Activated naive CD8-positive, alpha-beta T cell treated with anti-CD3 and anti-CD28 coated beads for 36 hours (primary cell): ENCODE results near the gene IER5L. TPM values are rescaled to one million over a fixed set of nuclear protein-coding genes. Genes with fewer than 3 reads are reported as not detected.
A peak's percentile ranks its signal among the peaks of the same experiment; 100 is the strongest.

Source experiments
- DNase-seq: peaks from one replicate; pipeline ENCODE4 v3.0.0; 2021
- H3K27ac Mint-ChIP-seq: one replicate; pipeline ENCODE4 v1.8.0; 2022; ENCODE audit warnings: mild to moderate bottlenecking, moderate library complexity, mixed read lengths
- H3K27me3 Mint-ChIP-seq: one replicate; pipeline ENCODE4 v1.8.0; 2022; ENCODE audit warnings: mild to moderate bottlenecking, mixed read lengths
- H3K36me3 Mint-ChIP-seq: one replicate; pipeline ENCODE4 v1.8.0; 2021; ENCODE audit warnings: mild to moderate bottlenecking, mixed read lengths
- H3K4me1 Mint-ChIP-seq: one replicate; pipeline ENCODE4 v1.8.0; 2021; ENCODE audit warnings: mixed read lengths
- H3K4me3 Mint-ChIP-seq: one replicate; pipeline ENCODE4 v1.8.0; 2022; ENCODE audit warnings: mild to moderate bottlenecking, moderate library complexity, mixed read lengths
- H3K9me3 Mint-ChIP-seq: one replicate; pipeline ENCODE4 v1.8.0; 2022; ENCODE audit warnings: mixed read lengths
- total RNA-seq, 2 experiments: library from RNA; stranded (reverse); gene quantifications; one replicate each; pipeline ENCODE4 v1.2.3, GENCODE V29; 2021

IER5L gene
- total RNA-seq, 2 experiments from 2014 or later: 1.1 to 1.2 TPM

DNA sequence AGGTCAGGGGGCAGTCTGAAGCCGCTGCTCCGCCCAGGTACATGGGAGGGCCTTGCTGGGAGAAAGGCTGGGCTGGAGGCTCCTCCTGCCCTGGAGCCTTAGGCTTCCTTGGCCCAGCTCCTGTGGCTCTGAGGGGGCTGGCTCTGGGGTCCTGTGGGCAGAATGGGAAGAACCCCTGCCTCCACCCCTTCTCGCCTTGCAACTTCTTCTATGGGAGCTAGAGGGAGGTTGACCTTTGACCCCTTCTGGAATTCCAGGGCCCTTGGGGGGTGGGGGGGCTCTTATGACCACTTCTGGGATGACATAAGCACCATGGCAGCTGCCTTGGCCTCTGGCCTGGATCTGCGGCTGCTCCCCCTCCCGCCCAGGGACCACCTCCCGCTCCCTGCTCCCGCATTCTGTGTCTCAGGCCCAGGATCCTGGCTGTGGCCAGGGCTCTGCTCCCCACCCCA is 32.2 kb downstream of the IER5L start:
- no peaks in the 10 kb centered on the region for H3K9me3 Mint-ChIP-seq
- no peak overlapping the region for H3K4me3 Mint-ChIP-seq
- H3K4me1 Mint-ChIP-seq: peaks cover 24% of the 10 kb centered on the region
- no peak for DNase-seq
- H3K36me3 Mint-ChIP-seq: peaks cover 15% of the 10 kb centered on the region
- no peak overlapping the region for H3K27ac Mint-ChIP-seq
- no peaks in the 10 kb centered on the region for H3K27me3 Mint-ChIP-seq

DNA sequence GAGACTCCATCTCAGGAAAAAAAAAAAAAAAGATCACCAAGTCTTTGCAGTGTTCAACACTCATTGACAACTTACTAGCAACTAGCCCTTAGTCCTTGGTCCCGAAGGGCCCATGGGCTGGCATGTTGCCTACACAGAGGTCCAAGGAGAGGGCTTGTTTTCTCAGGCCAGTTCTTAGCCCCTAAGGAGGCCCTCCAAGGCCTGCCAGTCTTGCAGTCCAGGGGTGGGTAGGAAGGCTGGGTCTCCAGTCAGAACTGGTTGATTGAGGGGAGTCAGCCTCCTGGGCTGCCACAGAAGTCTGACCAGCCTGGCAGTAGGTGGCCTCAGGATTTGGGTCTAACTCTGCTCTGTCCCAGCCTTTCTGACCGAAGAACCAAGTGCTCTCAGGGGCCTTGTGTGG is 32.7 kb downstream of the IER5L start:
- Mint-ChIP-seq H3K4me3 (no peak overlapping the region), H3K4me1 (peaks cover 26% of the 10 kb centered on the region), H3K27ac (no peak overlapping the region), H3K9me3 (no peaks in the 10 kb centered on the region), H3K36me3 (peaks cover 15% of the 10 kb centered on the region), H3K27me3 (no peaks in the 10 kb centered on the region)
- DNase-seq: no peak

DNA sequence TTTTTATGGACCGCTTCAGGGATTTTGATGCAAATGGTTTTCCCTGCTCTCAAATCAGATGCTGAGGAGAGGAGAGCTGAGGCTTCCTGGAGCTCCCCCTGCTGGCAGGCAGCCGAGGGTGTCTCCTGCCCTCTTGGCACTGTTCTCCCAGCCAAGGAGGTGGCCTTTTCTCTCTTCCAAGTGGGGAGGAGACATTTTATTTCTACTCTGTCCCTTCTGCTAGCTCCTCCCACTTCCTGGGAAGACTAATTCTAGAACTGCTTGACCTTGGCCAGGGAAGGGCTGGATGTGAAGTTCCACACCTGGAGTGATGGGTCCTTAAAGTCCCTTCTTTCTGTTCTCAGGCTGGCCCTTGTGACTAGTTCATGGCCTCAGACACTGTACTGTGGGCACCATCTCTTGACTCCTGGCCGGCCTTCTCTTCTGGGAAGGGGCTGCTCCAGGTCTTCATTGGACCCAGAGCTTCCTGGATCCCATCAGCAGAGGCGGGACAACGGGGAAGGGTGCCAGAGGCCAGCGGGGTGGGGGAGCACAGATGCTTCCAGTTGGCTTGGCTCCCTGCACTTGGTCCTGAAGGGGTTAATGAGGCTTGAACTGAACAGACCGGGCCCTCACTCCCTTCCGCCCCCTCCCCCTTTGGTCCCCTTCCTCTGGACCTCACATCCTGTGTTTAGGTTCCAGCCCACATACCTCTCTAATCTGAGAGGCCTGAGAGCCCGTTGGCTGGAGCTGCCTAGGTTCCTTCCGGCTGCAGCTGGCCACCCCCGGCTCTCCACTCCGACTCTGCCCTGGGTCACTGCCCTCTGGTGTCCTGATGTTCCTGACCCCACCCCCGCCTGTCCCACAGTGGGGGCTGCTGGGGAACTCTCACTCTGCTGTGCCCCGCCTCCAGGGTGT is 34.8 kb downstream of the IER5L start:
- Mint-ChIP-seq H3K36me3 (peaks cover 20% of the 10 kb centered on the region), H3K4me3 (peak overlapping the region; percentile 48), H3K4me1 (peaks cover 38% of the 10 kb centered on the region), H3K27ac (no peak overlapping the region), H3K9me3 (no peaks in the 10 kb centered on the region), H3K27me3 (no peaks in the 10 kb centered on the region)
- DNase-seq: peak; percentile 70

DNA sequence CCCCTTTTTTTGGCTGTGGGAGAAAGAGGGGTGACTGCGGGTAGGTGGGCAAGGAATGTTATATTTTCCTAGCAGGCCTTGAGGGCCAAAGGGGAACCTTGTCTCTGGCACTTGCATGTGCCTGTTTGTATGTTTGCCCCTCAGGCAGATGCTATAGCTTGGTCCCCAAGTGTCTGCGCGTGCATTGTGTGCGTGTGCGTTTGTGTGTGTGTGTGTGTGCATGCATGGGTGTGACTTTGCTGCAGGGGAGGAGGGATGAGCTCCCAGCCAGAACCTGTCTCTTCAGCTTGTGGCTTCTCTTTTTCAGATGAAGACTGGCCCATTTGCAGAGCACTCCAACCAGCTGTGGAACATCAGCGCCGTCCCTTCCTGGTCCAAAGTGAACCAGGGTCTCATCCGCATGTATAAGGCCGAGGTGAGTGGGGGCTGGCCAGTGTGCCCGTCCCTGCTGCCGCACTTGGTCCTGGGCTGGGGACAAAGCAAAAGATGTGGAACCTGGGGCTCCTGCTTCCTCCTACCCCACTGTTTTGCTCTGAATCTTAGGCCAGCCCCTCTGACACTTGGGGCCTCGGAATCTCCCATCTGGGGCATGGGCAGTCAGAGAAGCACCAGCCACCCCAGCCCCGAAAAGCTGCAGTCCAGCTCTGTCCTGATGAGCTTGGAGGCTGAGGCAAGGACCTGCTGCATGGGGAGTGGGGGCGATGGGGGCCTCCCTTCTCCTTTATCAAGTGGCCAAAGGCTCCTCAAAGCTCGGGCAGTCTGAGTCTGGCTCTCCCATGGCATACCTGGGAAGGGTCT is 35.7 kb downstream of the IER5L start:
- H3K9me3 Mint-ChIP-seq: no peaks in the 10 kb centered on the region
- H3K4me1 Mint-ChIP-seq: peaks cover 38% of the 10 kb centered on the region
- H3K36me3 Mint-ChIP-seq: peaks cover 22% of the 10 kb centered on the region
- H3K27me3 Mint-ChIP-seq: no peaks in the 10 kb centered on the region
- H3K4me3 Mint-ChIP-seq: no peak overlapping the region
- DNase-seq: no peak
- peak overlapping the region; percentile 42 for H3K27ac Mint-ChIP-seq

DNA sequence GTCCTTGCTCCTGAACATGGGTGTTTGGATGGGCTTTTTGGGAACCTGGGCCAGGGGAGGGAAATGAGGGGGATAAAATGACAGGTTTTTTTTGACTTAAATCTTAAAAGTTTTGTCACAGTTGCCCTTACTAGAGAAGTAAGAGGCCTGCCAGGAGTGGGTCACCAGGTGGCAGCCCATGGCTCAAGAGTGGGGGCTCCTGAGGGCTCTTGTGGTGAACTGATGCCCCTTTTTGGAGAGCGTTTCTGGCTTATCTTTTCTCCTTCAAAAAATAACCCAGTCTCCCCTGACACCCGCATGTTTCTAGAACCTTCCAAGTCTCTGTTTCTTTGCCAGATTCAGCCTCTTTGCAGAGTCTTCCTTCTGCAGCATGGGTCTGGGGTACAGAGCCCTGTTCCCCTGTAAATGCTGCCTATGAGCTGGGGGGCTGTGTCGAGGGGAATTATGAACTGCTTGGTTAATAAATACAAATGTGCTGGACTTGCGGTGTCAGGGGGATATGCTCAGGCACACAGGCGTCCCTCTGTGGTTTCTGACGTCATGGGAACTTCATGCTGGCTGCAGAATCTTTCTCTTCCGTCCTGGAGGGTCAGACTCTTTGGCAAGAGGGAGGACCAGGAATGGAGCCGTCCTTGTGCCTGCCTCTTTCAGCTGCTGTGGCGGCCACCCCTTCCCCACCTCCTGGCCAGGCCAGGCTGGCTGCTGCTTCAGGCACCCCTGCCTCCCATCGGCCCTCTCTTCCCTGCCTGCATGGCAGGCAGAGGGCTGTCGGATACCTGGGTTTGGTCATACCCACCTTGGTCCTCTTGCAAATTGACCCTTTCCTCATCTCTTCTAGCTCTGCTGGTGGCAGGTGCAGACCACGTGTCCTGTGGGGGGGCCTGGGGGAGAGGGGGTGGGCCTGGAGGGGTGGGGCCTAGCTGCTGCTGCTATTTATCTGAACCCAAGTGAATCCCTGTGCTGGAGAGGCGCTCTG is 36.7 kb downstream of the IER5L start:
- Mint-ChIP-seq H3K36me3 (peaks cover 26% of the 10 kb centered on the region), H3K4me3 (peak overlapping the region; percentile 89), H3K27ac (peak overlapping the region; percentile 99), H3K27me3 (no peaks in the 10 kb centered on the region), H3K4me1 (peaks cover 38% of the 10 kb centered on the region), H3K9me3 (no peaks in the 10 kb centered on the region)
- peak; percentile 41 for DNase-seq

DNA sequence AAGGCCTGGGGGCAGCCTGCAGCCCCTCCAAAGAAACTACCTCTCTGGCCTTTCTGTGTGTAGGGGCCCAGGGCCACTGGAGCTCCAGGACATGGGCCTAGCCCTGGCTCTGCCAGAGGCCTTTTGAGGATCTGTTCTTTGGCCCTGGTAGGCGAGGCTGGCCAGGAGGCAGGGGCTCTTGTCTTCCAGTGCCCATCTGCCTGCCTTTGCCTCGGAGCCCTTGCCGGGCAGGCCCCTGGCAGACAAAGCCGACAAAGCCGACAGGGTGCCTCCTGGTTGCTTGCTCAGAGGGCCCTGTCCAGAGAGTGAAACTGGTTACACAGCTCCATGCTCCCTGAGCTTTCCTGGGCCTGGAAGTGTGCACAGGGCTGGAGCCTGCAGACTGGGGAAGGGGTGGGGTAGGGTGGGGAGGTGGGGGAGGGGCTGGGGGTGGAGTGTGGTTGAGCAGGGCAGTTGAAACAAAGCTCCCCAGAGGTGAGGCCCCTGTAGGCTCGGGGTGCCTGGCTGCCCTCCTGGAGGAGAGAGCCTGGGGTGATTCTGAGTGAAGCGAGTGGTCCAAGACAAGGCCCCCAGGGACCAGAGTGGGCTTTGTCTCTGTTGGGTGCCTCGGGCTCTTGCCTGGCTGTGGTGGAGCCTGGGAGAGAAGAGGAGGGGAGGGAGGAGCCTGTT is 37.5 kb downstream of the IER5L start:
- H3K4me1 Mint-ChIP-seq: peaks cover 36% of the 10 kb centered on the region
- H3K9me3 Mint-ChIP-seq: no peaks in the 10 kb centered on the region
- no peaks in the 10 kb centered on the region for H3K27me3 Mint-ChIP-seq
- peak overlapping the region; percentile 89 for H3K4me3 Mint-ChIP-seq
- H3K27ac Mint-ChIP-seq: peak overlapping the region; percentile 99
- peaks cover 26% of the 10 kb centered on the region for H3K36me3 Mint-ChIP-seq
- peak; percentile 28 for DNase-seq

DNA sequence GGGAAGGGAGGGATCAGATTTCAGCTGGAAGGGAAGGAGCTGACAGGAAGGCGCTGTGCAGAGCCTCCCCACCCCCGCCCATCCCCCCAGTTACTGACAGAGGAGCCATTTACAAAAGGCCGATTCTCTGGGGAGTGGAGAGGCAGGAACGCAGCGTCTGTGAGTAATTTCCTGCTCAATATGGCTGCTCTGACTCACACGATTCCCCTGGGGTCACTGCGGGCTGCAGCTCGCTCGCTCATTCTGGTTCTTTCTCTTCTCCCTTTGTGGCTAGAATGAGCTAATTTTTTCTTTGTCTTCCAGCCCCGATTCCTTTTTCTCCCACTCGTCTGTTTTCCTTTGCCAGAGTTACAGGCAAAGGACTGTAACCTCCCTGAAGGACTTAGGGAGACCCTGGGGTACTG is 38.1 kb downstream of the IER5L start:
- peak; percentile 83 for DNase-seq
- Mint-ChIP-seq H3K27me3 (no peaks in the 10 kb centered on the region), H3K4me3 (peak overlapping the region; percentile 89), H3K9me3 (no peaks in the 10 kb centered on the region), H3K27ac (peak overlapping the region; percentile 99), H3K36me3 (peaks cover 26% of the 10 kb centered on the region), H3K4me1 (peaks cover 36% of the 10 kb centered on the region)

DNA sequence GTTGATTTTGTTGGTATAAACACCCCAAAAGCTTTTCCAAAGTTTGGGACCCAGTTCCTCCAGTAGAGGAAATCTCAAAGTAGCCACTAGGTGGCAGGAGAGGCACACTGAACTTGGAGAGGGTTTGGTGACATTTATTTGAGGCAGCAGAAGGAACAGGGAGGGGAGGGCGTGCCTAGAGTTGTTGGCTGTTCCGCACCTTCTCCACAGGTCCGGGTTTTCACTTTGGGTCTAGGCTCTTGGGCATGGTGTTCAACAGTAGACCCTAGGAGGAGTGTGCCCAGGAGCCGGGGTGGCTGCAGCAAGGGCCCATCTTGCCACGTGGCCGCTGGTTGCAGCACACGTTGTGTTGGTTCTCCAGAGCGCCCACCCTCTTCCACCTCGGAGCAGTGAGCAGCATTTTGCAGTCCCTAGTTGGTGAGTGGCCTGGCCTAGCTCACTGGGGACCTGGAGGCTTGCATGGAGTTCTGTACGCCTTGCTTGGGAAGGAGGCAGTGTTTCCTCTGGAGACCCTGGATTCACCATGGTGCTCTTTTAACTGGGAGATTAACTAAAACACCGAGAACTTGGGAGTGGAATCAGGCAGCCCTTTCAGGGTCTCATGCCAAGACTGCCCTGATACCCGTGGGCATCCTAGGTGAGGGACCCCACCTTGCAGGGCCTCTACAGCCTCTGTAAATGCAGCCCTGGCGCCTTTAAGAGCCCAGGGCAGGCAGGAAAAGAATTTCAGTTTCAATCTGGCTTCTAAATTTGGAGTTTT is 38.6 kb downstream of the IER5L start:
- peak; percentile 72 for DNase-seq
- peaks cover 36% of the 10 kb centered on the region for H3K4me1 Mint-ChIP-seq
- H3K36me3 Mint-ChIP-seq: peaks cover 26% of the 10 kb centered on the region
- H3K27ac Mint-ChIP-seq: peak overlapping the region; percentile 99
- no peaks in the 10 kb centered on the region for H3K27me3 Mint-ChIP-seq
- peak overlapping the region; percentile 89 for H3K4me3 Mint-ChIP-seq
- H3K9me3 Mint-ChIP-seq: no peaks in the 10 kb centered on the region

DNA sequence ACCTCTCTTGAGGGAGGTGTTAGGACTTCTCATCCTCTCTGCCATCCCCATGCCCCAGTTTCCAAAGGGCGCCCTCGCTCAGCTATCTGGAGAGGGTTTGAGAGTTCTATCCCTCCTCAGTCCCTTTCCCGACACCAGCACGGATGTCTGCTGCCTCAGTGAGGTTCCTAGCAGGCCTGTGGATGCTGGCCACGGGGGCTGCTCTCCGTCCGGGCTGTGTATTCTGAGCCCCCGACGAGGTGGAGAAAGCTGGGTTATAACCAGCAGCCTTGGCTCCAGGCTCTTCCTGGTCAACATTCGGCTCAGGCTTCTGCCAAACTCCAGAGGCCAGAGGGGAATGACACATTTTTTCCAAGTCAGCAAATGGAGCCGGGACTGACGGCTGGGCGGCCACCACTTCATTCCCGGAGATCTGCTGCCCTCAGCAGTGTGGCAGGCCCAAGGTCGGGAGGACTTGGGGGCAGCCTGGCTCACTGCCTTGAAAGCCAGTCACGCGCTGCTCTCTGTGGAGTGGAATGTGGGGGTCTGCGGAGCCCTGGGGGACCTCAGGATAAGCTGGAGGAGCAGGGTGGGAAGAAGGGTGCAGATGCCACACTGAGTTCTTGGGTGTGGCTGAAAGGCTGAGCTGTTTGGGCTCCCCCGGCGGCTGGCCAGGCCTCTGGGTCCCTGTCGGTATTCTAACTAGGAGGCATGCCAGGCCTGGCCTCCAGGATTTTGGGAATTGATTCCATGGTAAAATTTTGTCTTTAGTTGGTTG is 39.4 kb downstream of the IER5L start:
- H3K27ac Mint-ChIP-seq: peak overlapping the region; percentile 99
- H3K36me3 Mint-ChIP-seq: peaks cover 20% of the 10 kb centered on the region
- peaks cover 33% of the 10 kb centered on the region for H3K4me1 Mint-ChIP-seq
- H3K4me3 Mint-ChIP-seq: no peak overlapping the region
- H3K27me3 Mint-ChIP-seq: no peaks in the 10 kb centered on the region
- H3K9me3 Mint-ChIP-seq: no peaks in the 10 kb centered on the region
- no peak for DNase-seq

DNA sequence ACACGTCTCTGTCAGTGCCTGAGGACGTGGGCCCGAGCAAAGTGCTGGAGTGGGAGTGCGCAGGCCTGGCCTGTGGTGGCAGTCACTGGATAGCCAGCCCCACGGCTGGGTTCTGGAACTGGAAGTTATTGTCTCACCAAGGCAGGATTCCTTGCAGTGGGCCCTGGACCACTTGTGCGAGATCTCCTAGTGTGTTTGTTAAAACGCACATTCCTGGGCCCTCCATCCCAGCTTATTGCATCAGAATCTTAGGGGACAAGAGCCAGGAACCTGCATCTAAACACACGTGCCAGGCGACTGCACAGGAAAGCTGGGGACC is 40.0 kb downstream of the IER5L start:
- Mint-ChIP-seq H3K4me1 (peaks cover 31% of the 10 kb centered on the region), H3K27ac (no peak overlapping the region), H3K4me3 (no peak overlapping the region), H3K27me3 (no peaks in the 10 kb centered on the region), H3K9me3 (no peaks in the 10 kb centered on the region), H3K36me3 (peaks cover 17% of the 10 kb centered on the region)
- no peak for DNase-seq

DNA sequence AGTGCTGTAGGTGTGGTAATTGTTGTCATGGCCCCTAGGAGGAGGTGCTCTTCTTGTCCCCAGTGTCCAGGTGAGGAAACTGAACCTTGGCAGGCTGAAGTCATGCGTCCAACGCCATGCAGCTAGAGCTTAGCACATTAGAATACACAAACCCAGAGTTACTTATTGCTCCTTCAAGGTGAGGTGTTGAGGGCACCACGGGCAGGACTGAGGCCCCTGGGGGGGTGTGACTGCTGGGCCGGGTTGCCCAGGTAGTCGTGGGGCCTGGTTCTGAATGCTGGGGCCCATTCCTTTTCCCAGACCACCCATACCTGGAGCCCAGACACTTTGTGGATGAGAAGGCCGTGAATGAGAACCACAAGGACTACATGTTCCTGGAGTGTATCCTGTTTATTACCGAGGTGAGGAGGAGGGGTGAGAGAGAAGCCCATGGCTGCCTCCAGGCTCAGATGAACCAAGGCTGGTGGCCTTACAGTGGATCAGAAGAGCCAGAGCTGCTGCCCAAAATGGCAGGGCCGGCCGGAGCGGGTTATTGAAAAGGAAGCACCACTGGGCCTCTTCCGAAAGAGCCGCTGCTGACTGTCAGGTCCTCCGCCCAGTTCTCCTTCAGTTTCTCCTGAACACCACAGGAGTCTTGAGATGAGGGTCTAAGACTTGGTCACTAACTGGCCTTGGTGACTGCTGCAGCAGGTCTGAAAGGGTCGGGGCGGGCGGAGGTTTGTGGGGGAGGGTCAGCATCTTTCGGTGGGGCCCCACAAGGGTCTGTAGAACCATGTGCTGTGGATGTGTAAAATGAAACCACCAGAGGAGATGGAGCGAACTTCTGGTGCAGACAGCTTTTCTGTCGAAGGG is 40.5 kb downstream of the IER5L start:
- H3K36me3 Mint-ChIP-seq: peaks cover 11% of the 10 kb centered on the region
- no peak for DNase-seq
- no peaks in the 10 kb centered on the region for H3K27me3 Mint-ChIP-seq
- peaks cover 27% of the 10 kb centered on the region for H3K4me1 Mint-ChIP-seq
- H3K27ac Mint-ChIP-seq: peak overlapping the region; percentile 51
- no peak overlapping the region for H3K4me3 Mint-ChIP-seq
- H3K9me3 Mint-ChIP-seq: no peaks in the 10 kb centered on the region

DNA sequence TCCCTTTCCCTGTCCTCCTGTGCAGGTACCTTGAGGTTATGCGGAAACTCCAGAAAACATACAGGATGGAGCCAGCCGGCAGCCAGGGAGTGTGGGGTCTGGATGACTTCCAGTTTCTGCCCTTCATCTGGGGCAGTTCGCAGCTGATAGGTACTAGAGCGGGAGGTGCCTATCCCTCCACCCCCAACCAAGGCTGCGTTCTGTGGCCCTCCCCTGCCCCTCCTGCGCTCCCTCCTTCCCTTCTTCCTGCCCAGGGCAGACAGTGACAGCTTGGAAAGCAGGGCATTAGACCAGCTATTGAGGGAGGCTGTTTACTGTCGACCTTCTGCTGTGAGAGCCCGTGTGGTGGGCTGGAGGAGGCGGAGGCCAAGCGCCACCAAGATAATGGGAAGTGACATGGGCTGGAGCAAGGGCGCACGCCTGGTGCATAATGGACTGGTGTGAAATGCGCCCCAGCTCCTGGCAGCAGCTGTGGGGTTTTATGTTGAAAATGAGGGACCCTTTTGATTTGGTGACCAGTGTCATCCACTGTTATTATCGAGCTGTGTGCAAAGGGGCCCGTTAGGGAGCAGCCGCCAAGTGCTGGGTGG is 41.5 kb downstream of the IER5L start:
- Mint-ChIP-seq H3K36me3 (peaks cover 12% of the 10 kb centered on the region), H3K4me3 (no peak overlapping the region), H3K27ac (no peak overlapping the region), H3K27me3 (no peaks in the 10 kb centered on the region), H3K4me1 (peaks cover 26% of the 10 kb centered on the region), H3K9me3 (no peaks in the 10 kb centered on the region)
- no peak for DNase-seq
